ENCODE measurements around the gene RPUSD1. TPM values are rescaled to one million over a fixed set of nuclear protein-coding genes. Genes with fewer than 3 reads are reported as not detected.
A peak's percentile ranks its signal among the peaks of the same experiment; 100 is the strongest.

Gene RPUSD1
- polyA plus RNA-seq, 3 donors, result 29.5 to 38.1 (median 31.5) TPM

- peaks cover 53 to 69% (median 60%) of the 10 kb centered on the region in 3 donors for H3K27me3 Mint-ChIP-seq (ENCODE audit: low read depth in 3 of 3)
- Histone ChIP-seq H3K4me1 (ENCODE audit: control insufficient read depth in 1 of 2, insufficient read depth in 2 of 2, low read length in 2 of 2) (peaks cover 0 to 4% of the 10 kb centered on the region in 2 donors), H3K4me3 (replicated peaks in 1 of 3; ENCODE audit: low read depth in 2 of 3, low read length in 3 of 3) (no peak overlapping the region), H3K4me2 (replicated peaks; ENCODE audit: extremely low read depth, low read length, poor library complexity, severe bottlenecking) (no peak overlapping the region), H3K27ac (ENCODE audit: low read depth in 1 of 2, low read length in 2 of 2) (no peak overlapping the region), H4K20me1 (ENCODE audit: insufficient read depth, low read length) (no peaks in the 10 kb centered on the region), H3K9ac (ENCODE audit: insufficient read depth, low read length, poor library complexity, severe bottlenecking) (no peak overlapping the region), H3K9me3 (replicated peaks in 1 of 2; ENCODE audit: control insufficient read depth in 1 of 2, insufficient read depth in 1 of 2, low read length in 2 of 2) (peaks cover 5 to 21% of the 10 kb centered on the region in 2 donors), H3K36me3 (replicated peaks in 1 of 2; ENCODE audit: control insufficient read depth in 1 of 2, insufficient read depth in 2 of 2, low read length in 2 of 2) (no peaks in the 10 kb centered on the region), H2AFZ (ENCODE audit: insufficient read depth, low read depth, low read length, poor library complexity, severe bottlenecking) (no peak overlapping the region), H3K27me3 (ENCODE audit: control insufficient read depth in 2 of 2, insufficient read depth in 2 of 2, low read length in 2 of 2) (peaks cover 20 to 69% of the 10 kb centered on the region in 2 donors), H3K79me2 (ENCODE audit: insufficient read depth, low read length) (no peaks in the 10 kb centered on the region)
- no peak for DNase-seq
- no peak overlapping the region for H3K27ac Mint-ChIP-seq
- no peak overlapping the region for H3K4me3 Mint-ChIP-seq
- peaks cover 1 to 24% (median 12%) of the 10 kb centered on the region in 7 donors for H3K9me3 Mint-ChIP-seq
- TF ChIP-seq CTCF (IDR thresholded peaks at IDR 0.05), result no peak
- intact Hi-C loops (cut with micrococcal nuclease), result no loop called here
- WGBS (ENCODE audit: insufficient coverage), result 98% methylated on average over 11 of the region's 15 CpGs
- peaks cover 0 to 6% of the 10 kb centered on the region in 2 donors for H3K36me3 Mint-ChIP-seq
- no peaks in the 10 kb centered on the region for H3K4me1 Mint-ChIP-seq
Measured at GRCh38 chr16:815861-816260, 27.7 kb upstream of the RPUSD1 start.

GRCh38 chr16:814974-815373, 26.8 kb upstream of the RPUSD1 start:
- no peak overlapping the region for H2AFZ ChIP-seq (ENCODE audit: insufficient read depth, low read depth, low read length, poor library complexity, severe bottlenecking)
- peaks cover 5 to 21% of the 10 kb centered on the region in 2 donors for H3K9me3 ChIP-seq (replicated peaks in 1 of 2; ENCODE audit: control insufficient read depth in 1 of 2, insufficient read depth in 1 of 2, low read length in 2 of 2)
- H3K4me1 Mint-ChIP-seq, result no peaks in the 10 kb centered on the region
- intact Hi-C loops (cut with micrococcal nuclease), result no loop called here
- H3K4me3 Mint-ChIP-seq, result peak overlapping the region in 1 of 2 donors; percentile 42
- peaks cover 47 to 73% (median 62%) of the 10 kb centered on the region in 3 donors for H3K27me3 Mint-ChIP-seq (ENCODE audit: low read depth in 3 of 3)
- peaks cover 20 to 68% of the 10 kb centered on the region in 2 donors for H3K27me3 ChIP-seq (ENCODE audit: control insufficient read depth in 2 of 2, insufficient read depth in 2 of 2, low read length in 2 of 2)
- no peaks in the 10 kb centered on the region for H3K36me3 ChIP-seq (replicated peaks in 1 of 2; ENCODE audit: control insufficient read depth in 1 of 2, insufficient read depth in 2 of 2, low read length in 2 of 2)
- no peak for TF ChIP-seq CTCF (IDR thresholded peaks at IDR 0.05)
- no peak overlapping the region for H3K9ac ChIP-seq (ENCODE audit: insufficient read depth, low read length, poor library complexity, severe bottlenecking)
- peaks cover 1 to 24% (median 12%) of the 10 kb centered on the region in 7 donors for H3K9me3 Mint-ChIP-seq
- no peak for DNase-seq
- H3K79me2 ChIP-seq (ENCODE audit: insufficient read depth, low read length), result no peaks in the 10 kb centered on the region
- WGBS (ENCODE audit: insufficient coverage), result 88% methylated on average over 6 of the region's 9 CpGs
- peaks cover 0 to 6% of the 10 kb centered on the region in 2 donors for H3K36me3 Mint-ChIP-seq
- H4K20me1 ChIP-seq (ENCODE audit: insufficient read depth, low read length), result no peaks in the 10 kb centered on the region
- no peak overlapping the region for H3K4me3 ChIP-seq (replicated peaks in 1 of 3; ENCODE audit: low read depth in 2 of 3, low read length in 3 of 3)
- peaks cover 0 to 4% of the 10 kb centered on the region in 2 donors for H3K4me1 ChIP-seq (ENCODE audit: control insufficient read depth in 1 of 2, insufficient read depth in 2 of 2, low read length in 2 of 2)
- H3K27ac Mint-ChIP-seq, result no peak overlapping the region
- H3K4me2 ChIP-seq (replicated peaks; ENCODE audit: extremely low read depth, low read length, poor library complexity, severe bottlenecking), result no peak overlapping the region
- no peak overlapping the region for H3K27ac ChIP-seq (ENCODE audit: low read depth in 1 of 2, low read length in 2 of 2)

Data from CD14-positive monocyte (primary cell).